CMK (cell line): Measurements from ENCODE around the gene SELENOW.
"Not testable (repeated sequence)": the region's sequence is repeated elsewhere in the genome, so short reads cannot be mapped to it uniquely, and the experiment has no call there.

Experiments used
- DNase-seq: peaks from one replicate; pipeline ENCODE4 v3.0.0-alpha.2; 2010; ENCODE audit warnings: low read depth

SELENOW gene

DNA sequence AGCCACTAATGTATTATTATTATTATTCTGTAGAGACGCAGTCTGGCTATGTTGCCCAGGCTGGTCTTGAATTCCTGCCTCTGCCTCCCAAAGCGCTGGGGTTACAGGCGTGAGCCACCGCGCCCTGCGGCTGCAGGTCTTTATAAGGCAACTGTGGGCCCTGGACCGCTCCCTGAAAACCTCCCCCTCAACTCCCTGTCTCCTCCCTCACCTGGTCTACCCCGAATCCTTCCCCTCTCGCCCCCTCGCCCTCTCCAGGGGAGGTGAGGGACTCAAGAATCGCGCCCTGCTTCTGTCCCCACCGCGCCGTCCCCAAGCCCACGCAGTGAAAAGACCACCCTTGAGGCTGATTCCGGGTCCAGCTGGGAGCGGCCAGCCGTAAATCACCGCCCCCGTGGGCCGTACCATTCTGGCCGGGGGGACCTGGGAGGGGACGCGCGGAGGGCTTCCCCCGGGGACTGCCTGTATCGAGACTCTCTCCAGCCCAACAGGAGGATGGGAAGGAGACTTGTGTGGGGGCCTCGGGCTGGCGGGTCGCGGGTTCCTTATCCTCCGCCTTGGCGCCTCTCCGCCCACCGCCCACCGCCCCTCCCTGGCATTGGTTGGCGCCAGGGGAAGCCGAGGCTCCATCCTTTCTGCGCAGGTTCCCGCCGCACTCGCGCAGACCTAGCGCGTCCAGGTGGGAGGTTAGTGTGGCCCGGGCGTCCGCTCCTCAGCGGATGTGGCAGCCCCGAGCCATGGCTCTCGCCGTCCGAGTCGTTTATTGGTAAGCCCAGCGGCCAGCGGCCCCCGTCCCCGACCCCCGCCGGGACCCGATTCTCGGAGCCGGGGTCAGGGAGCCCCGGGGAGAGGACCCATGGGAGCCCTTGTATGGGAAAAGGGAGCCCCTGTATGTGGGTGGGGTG is at the start of gene SELENOW:
TSS of gene SELENOW (plus strand) at position 655 of the 905 bp plus-strand sequence. CDS start at position 738, 83 bp downstream.
- DNase-seq: peak; percentile 65

DNA sequence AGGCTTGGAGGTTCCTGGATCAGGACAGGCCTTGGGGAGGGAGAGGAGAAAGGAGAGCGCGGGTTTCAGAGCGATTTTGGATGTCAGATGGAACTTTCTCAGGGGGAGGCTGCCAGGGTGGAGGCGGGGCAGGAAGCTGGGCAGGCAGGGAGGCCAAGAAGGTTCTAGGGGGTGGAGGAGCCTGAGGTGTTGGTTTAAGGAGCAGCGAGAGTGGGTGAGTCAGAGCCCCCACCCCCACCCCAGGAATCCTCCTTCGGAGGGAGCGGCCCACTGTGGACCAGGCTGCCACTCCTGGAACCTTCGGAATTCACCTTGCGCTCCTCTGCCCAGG is 49.1 kb upstream of the SELENOW start:
- peak; percentile 68 for DNase-seq

DNA sequence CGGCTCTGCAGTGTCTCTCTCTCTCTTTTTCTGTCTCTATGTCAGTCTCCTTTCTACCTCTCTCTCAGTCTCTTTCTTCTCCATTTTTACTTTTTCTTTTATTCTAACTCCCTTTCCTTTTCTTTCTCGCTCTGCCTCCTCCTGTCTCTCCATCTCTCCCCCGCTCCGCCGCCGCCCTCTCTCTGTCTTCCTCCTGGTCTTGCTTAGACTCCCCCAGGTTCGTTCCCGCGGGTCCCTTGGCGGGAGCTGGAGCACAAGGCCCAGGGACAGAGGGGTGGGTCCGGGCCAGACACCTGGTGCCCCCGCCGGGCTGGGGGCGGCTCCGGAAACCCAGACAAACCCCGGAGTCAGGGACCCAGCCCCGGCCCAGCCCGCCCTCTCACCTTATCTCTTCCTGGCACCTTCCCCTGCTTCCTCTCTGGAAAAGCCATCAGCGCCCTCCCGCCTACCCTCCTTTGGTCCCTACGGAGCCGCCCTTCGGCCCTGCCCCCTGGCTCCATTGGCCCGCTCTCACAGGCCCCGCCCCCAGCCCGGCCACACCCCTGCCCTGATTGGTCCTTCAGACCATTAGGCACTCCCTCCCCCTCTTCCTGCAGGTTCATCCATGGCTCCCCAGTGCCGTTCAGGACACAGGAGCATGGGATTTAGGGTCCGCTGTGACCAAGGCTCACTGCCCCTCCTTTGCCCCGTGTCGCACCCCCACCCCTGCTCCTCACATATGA is 48.5 kb upstream of the SELENOW start:
- DNase-seq: peak; percentile 99

DNA sequence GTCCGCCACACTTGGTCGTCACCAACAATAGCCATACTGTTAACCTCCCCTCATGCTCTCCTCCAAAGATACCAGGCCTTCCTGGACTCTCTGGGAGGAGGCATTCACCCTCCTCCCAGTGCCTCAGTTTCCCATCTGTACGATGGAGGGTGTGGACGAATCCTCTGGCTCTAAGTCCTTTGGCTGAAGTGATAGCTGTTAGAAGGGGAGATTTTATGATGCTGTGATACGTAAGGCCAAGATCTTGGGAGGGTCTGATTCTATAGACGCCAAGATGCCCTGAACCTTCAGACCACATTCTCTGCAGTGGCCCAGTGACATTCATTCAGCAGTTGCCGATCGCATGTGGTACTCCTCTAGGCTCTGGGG is 48.0 kb upstream of the SELENOW start:
- no peak for DNase-seq

DNA sequence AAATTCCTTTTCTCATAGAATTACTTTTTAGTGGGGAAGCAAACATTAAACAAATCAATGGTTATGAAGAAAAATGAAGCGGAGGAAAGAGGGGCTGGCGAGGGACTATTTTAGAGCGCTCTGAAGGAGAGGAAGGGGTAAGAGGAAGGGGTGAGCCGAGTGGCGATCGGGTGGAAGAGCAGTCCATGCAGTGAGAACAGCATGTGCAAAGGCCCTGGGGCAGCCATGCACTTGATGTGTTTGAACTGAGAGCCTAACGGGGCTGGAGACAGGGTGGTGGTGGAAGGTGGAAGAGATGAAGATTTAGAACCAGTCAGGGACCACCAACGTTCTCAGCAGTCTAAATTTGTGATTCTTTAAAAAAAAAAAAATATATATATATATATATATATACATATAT is 47.6 kb upstream of the SELENOW start:
- DNase-seq: no peak

DNA sequence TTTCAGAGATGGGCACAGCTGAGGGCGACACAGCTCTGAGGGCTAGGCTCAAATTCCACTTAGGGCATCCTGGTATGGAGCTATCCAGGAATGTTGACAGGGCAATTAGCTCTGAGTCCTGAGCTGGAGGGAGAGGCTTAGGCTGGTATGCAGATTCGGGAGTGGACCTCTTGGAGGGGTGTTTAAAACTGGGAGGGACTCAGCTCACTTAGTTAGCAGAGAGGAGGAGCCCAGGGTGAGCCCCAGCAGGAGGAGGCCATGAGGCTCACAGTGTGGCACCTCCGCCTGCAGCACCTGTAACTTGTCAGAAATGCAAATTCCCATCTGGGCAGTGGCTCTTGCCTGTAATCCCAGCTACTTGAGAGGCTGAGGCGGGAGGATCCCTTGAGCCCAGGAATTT is 43.4 kb upstream of the SELENOW start:
- DNase-seq: no peak

DNA sequence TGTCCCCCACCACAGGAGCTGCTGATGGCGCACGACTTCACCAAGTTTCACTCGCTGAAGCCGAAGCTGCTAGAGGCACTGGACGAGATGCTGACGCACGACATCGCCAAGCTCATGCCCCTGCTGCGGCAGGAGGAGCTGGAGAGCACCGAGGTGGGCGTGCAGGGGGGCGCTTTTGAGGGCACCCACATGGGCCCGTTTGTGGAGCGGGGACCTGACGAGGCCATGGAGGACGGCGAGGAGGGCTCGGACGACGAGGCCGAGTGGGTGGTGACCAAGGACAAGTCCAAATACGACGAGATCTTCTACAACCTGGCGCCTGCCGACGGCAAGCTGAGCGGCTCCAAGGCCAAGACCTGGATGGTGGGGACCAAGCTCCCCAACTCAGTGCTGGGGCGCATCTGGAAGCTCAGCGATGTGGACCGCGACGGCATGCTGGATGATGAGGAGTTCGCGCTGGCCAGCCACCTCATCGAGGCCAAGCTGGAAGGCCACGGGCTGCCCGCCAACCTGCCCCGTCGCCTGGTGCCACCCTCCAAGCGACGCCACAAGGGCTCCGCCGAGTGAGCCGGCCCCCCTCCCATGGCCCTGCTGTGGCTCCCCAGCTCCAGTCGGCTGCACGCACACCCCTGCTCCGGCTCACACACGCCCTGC is 37.5 kb upstream of the SELENOW start:
- DNase-seq: no peak

DNA sequence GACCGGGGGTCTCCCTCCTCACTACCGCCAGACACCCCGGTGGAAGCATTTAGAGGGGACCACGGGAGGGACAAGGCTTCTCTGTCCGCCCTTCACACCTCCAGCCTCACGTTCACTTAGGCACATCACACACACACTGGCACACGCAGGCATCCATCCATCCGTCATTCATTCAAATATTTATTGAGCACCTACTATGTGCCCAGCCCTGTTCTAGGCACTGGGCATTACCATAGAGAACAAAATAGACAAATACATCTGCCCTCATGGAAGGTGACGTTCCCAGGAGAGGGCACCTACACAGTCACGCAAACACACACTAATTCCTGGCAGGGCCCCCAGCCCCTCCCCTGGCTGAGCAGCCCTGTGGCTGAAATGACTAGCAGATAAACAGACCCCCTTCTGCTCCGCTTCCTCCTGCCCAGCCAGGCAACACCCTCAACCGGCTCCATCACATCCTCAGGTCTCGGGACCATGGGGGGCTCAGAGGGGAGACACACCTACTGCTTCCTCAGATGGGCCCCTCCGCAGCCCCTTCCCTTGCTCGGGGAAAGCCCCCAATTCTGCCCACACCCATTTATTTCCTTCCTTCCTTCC is 36.9 kb upstream of the SELENOW start:
- DNase-seq: no peak

DNA sequence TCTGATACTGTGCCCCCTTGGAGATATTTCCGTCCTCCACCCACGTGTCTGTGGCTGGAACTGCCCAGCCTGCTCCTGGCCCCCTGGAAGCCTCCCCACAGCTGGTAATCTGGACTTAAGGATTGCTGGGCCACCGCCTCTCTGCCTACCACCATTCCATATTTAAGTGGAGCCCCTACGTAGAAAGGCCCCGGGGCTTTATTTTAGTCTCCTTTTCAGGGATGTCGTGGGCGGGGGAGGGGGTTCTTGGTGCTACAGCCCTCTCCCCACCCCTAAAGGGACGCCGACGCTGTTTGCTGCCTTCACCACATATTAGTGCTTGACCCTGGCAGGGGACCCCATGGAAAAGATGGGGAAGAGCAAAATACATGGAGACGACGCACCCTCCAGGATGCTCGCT is 35.9 kb upstream of the SELENOW start:
- DNase-seq: no peak

DNA sequence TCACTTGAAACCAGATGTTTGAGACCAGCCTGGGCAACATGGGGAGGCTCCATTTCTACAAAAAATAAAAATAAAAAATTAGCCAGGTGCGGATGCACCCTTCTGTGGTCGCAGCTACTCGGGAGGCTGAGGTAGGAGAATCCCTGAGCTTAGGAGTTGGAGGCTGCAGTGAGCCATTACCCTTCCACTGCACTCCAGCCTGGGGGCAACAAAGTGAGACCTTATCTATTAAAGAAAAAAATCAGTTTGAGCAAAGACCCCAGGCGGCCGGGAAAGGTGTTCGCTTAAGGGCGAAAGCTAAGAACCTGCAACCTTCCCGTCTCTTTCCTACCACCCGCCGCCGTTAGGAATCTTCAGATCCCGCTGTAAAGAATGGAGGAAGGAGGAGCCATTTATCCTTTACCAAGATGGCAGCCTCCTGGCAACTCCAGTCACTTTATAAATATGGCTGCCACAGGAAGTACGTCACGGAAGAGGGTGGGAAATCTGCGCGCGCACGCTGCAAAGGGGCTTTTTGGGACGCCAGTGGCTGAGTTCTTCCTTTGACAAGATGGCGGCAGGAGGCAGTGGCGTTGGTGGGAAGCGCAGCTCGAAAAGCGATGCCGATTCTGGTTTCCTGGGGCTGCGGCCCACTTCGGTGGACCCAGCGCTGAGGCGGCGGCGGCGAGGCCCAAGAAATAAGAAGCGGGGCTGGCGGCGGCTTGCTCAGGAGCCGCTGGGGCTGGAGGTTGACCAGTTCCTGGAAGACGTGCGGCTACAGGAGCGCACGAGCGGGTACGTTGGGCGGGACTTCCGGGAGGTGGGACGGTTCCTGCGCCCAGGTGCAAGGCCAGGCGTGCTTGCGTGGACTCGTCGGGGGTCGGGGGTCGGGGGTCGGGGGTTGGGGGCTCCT is 33.2 kb upstream of the SELENOW start, which contains the start of gene NOP53:
TSS of gene NOP53 (plus strand) at position 537 of the 892 bp plus-strand sequence. CDS start at position 551, 14 bp downstream.
- peak; percentile 90 for DNase-seq

DNA sequence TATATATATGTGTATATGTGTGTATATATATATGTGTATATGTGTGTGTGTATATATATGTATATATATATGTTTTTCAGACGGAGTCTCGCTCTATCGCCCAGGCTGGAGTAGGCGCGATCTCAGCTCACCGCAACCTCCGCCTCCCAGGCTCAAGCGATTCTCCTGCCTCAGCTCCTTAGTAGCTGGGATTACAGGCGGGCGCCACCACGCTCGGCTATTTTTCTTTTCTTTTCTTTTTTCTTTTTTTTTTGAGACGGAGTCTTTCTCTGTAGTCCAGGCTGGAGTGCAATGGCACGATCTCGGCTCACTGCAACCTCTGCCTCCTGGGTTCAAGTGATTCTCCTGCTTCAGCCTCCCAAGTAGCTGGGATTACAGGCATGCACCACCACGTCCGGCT is 32.4 kb upstream of the SELENOW start:
- not testable (repeated sequence) for DNase-seq

DNA sequence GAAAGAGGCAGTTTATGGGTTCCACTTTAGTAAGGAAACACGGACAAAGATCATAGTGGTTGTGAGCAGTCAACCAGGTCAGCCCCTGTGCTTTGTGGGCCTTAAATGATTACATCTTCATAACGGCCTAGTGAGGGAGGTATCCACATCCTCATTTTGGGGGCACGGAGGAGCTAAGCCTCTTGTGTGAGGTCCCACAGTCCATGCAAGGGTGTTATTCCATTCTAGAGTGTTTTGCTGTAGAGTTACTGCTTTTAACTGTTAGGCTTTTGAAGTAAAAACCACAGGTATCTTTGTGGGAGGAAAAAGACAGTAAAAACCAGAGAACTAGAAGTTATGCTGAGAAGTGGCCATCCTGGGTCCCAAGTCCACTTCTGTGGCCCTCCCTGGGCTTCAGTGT is 29.2 kb upstream of the SELENOW start:
- DNase-seq: no peak

DNA sequence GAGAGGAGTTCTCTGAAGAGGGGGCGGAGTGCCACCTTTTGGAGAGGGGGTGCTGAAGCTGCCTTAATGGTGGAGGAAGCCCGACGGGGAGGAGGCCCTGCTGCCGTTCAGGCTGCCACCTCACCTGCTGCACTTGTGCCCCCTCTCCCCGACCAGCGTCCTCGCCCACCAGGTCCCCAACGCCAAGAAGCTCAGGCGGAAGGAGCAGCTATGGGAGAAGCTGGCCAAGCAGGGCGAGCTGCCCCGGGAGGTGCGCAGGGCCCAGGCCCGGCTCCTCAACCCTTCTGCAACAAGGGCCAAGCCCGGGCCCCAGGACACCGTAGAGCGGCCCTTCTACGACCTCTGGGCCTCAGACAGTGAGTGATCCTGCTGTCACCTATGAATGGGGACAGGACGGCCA is 27.8 kb upstream of the SELENOW start:
- DNase-seq: no peak

DNA sequence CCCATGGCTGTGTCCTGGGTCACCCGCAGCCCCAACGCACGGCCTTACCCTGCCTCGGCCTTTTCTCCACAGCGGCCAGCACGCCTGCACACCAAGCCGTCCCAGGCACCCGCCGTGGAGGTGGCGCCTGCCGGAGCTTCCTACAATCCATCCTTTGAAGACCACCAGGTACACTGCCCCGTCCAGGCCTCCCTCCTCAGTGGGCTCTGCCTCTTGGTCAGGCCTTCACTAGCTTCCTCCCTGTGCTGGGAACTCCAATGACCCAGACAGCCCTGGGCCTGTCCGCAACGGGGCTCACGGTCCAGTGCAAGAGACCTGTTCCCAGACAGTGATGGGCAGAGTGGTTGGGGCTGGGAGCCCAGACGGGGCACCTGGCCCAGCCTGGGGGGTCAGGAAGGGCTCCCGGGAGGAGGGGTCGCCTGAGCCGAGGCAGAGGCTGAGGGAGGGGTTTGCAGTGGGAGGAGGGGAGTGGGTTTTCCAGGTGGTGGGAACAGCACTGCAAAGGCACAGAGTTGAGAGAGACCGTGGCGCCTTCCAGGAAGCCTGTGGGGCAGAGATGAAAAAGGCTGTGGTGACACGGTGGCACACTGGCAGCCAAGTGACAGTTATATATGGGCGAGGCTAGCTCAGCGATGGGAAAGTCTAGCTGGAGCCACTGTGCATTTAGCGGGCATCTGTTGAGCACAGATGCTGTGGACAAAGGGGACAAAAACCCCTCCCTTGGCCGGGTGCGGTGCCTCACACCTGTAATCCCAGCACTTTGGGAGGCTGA is 25.9 kb upstream of the SELENOW start:
- DNase-seq: no peak

DNA sequence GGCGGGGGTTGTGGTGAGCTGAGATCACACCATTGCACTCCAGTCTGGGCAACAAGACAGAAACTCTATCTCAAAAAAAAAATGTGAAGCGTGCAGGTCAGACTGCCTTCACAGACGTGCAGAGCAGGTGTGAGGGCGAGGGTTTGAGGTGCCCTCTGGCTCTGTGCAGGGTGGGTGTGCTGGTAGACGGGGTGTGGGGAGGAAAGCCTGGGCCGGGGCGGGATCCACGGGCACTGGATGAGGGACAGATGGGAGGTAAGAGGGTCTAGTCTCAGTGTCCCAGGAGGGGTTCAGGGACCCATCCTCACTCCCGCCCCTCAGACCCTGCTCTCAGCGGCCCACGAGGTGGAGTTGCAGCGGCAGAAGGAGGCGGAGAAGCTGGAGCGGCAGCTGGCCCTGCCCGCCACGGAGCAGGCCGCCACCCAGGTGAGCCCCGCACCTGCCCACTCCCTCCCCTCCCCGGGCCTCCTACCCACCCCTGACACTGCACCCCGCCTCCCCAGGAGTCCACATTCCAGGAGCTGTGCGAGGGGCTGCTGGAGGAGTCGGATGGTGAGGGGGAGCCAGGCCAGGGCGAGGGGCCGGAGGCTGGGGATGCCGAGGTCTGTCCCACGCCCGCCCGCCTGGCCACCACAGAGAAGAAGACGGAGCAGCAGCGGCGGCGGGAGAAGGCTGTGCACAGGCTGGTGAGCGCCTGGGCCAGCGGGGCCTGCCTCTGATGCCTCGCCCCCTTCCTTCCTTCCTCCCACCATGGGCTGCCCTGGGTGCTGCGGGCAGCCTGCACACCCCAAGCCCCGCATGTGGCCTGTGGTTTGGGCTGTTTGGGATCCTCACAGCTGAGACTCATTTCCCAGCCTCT is 24.1 kb upstream of the SELENOW start:
- DNase-seq: no peak

DNA sequence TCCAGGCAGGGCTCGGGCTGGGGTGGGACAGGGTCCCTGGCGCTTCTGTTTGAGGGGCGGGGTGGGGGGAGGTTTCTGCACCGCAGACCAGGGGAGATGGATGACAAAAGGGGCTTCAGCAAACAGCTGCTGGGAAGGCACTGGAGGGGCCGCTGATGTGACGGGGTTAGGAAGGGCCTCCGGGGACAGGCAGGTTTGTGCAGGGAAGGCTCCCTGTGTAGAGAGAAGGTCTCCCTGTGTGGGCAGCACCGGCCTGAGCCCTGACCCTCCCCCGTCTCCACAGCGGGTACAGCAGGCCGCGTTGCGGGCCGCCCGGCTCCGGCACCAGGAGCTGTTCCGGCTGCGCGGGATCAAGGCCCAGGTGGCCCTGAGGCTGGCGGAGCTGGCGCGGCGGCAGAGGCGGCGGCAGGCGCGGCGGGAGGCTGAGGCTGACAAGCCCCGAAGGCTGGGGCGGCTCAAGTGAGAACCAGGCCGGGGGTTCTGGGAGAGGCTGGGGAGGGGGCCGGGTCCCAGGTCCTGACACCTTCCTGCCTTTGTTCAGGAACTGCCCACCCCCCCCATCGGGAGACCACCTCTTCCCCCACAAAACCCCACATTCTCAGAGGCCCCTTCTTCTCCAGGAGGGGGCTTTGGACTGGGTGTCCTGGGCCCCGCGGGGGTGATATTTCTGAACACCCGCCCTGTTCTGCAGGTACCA is 23.3 kb upstream of the SELENOW start:
- no peak for DNase-seq

DNA sequence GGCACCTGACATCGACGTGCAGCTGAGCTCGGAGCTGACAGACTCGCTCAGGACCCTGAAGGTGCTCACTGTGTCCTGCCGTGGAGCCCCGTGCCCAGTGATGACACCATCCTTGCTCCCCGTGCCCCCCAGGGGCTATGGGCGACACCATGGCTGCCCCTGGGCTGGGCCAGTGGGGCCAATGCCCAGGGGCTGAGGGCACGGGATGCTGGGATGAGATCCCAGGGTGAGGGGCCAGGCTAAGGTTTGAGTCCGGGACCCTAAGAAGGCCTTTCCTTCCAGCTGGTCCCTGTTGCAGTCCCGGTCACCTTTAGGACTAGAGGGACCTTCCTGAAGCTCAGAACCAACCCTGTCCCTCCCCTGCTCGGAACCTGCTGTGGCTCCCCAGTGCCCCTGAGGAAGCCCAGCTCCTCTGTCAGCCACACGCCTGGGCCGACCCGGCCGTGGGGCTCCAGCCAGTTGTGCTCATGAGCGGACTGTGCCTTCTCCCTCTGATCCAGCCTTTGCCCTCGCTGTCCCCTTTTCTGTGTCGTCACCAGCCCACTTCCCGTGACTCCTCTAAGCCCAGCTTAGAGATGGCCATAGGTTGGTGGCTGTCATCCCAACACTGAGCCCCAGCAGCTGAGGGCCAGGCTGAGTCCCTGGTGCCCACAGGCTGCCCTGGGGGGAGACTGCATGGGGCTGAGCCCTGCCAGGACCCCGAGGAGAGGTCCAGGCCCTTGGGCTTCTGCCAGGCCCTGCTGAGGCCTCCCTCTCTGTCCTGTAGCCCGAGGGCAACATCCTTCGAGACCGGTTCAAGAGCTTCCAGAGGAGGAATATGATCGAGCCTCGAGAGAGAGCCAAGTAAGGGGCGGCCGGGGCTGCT is 22.5 kb upstream of the SELENOW start:
- DNase-seq: no peak

DNA sequence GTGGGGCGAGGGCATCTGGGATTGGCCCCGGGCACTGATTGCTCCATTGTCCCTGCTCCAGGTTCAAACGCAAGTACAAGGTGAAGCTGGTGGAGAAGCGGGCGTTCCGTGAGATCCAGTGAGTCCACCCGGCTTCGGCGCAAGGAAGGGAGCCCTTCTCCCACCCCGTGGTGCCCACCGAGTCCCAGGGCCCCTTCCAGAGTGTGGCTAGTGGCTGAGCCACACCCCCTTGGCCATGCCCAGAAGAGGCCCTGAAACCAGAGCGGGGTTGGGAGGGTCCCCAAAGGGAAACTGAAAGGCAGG is 21.9 kb upstream of the SELENOW start:
- no peak for DNase-seq
